ENCODE measurements around the gene METTL15.

Gene METTL15

GRCh38 chr11:28338371-28338770 is 230.2 kb downstream of the METTL15 start:
- TF ChIP-seq CTCF (IDR thresholded peaks at IDR 0.05; ENCODE audit: low read depth, low read length): no peak
- no peak for DNase-seq (ENCODE audit: extremely low read depth, low read depth)

GRCh38 chr11:28339488-28339887 is 231.3 kb downstream of the METTL15 start:
- DNase-seq (ENCODE audit: extremely low read depth, low read depth): no peak
- no peak for TF ChIP-seq CTCF (IDR thresholded peaks at IDR 0.05; ENCODE audit: low read depth, low read length)

- no peak for TF ChIP-seq CTCF (IDR thresholded peaks at IDR 0.05; ENCODE audit: low read depth, low read length)
- no peak for DNase-seq (ENCODE audit: extremely low read depth, low read depth)
Observed at GRCh38 chr11:28342716-28343115, 234.5 kb downstream of the METTL15 start.

GRCh38 chr11:28343304-28344233 is 235.4 kb downstream of the METTL15 start:
- no peak for TF ChIP-seq CTCF (IDR thresholded peaks at IDR 0.05; ENCODE audit: low read depth, low read length)
- DNase-seq (ENCODE audit: extremely low read depth, low read depth): peak; percentile 42

GRCh38 chr11:28346209-28346608 is 238.0 kb downstream of the METTL15 start:
- no peak for TF ChIP-seq CTCF (IDR thresholded peaks at IDR 0.05; ENCODE audit: low read depth, low read length)
- no peak for DNase-seq (ENCODE audit: extremely low read depth, low read depth)

- no peak for TF ChIP-seq CTCF (IDR thresholded peaks at IDR 0.05; ENCODE audit: low read depth, low read length)
- DNase-seq (ENCODE audit: extremely low read depth, low read depth): no peak
Observed at GRCh38 chr11:28346721-28347120, 238.5 kb downstream of the METTL15 start.

- no peak for TF ChIP-seq CTCF (IDR thresholded peaks at IDR 0.05; ENCODE audit: low read depth, low read length)
- DNase-seq (ENCODE audit: extremely low read depth, low read depth): no peak
Observed at GRCh38 chr11:28347371-28347770, 239.2 kb downstream of the METTL15 start.
